DOHH2 (cell line): Measurements from ENCODE around the gene JDP2.

Source experiments
- H3F3A ChIP-seq: fragments of 200-600 bp; sonication (generic), shearing (Covaris generic); 2 replicates; pipeline ENCODE4 v1.6.0; 2016; ENCODE audit warnings: antibody characterized with exemption, mild to moderate bottlenecking; ENCODE audit not compliant: control insufficient read depth, insufficient read depth
- H3K27ac ChIP-seq: fragments of 200-600 bp; sonication (generic); 2 replicates; pipeline ENCODE4 v1.5.1; 2014; ENCODE audit warnings: low read depth, mild to moderate bottlenecking, low read length, moderate library complexity
- H3K27me3 ChIP-seq: fragments of 200-600 bp; sonication (generic); 2 replicates; pipeline ENCODE4 v1.6.1; 2014; ENCODE audit warnings: mild to moderate bottlenecking, low read length, mixed read lengths; ENCODE audit not compliant: control insufficient read depth
- H3K36me3 ChIP-seq: fragments of 200-600 bp; sonication (generic); 2 replicates; pipeline ENCODE4 v1.6.1; 2014; ENCODE audit warnings: mild to moderate bottlenecking, low read length, moderate library complexity, mixed read lengths; ENCODE audit not compliant: control insufficient read depth
- H3K4me1 ChIP-seq: fragments of 200-600 bp; sonication (generic); 2 replicates; pipeline ENCODE4 v1.6.1; 2014; ENCODE audit warnings: mild to moderate bottlenecking, low read length, mixed read lengths; ENCODE audit not compliant: control insufficient read depth
- H3K4me2 ChIP-seq: fragments of 200-600 bp; sonication (generic); 2 replicates; pipeline ENCODE4 v1.6.0; 2014; ENCODE audit warnings: mild to moderate bottlenecking, low read length, moderate library complexity
- H3K4me3 ChIP-seq: fragments of 200-600 bp; sonication (generic); 2 replicates; pipeline ENCODE4 v1.5.1; 2014; ENCODE audit warnings: mild to moderate bottlenecking, low read length, mixed read lengths
- H3K79me2 ChIP-seq: fragments of 200-600 bp; sonication (generic); 2 replicates; pipeline ENCODE4 v1.6.1; 2014; ENCODE audit warnings: mild to moderate bottlenecking, low read length, mixed read lengths; ENCODE audit not compliant: control insufficient read depth
- H3K9me2 ChIP-seq: fragments of 200-600 bp; sonication (generic); replicated peaks from 2 replicates; pipeline ENCODE4 v1.6.1; 2014; ENCODE audit warnings: mild to moderate bottlenecking, low read length, mixed read lengths; ENCODE audit not compliant: control insufficient read depth
- H3K9me3 ChIP-seq: fragments of 200-600 bp; sonication (generic); 2 replicates; pipeline ENCODE4 v1.6.1; 2014; ENCODE audit warnings: antibody characterized with exemption, low read length, mixed read lengths; ENCODE audit not compliant: control insufficient read depth, insufficient read depth
- H4K20me1 ChIP-seq: fragments of 200-600 bp; sonication (generic); 2 replicates; pipeline ENCODE4 v1.6.0; 2014; ENCODE audit warnings: low read depth, mild to moderate bottlenecking, antibody characterized with exemption, low read length, moderate library complexity; ENCODE audit not compliant: control insufficient read depth, insufficient read depth
- CTCF ChIP-seq: fragments of 200-600 bp; sonication (generic); IDR thresholded peaks from one replicate; pipeline ENCODE4 v1.5.1; 2014; ENCODE audit warnings: antibody characterized with exemption, mild to moderate bottlenecking, low read depth, low read length; ENCODE audit not compliant: poor library complexity, severe bottlenecking
- EZH2phosphoT487 ChIP-seq: fragments of 200-600 bp; sonication (generic); IDR thresholded peaks from 2 replicates; pipeline ENCODE4 v1.6.1; 2017; ENCODE audit warnings: borderline replicate concordance, mild to moderate bottlenecking, antibody characterized with exemption, low read length, moderate library complexity, mixed read lengths

Gene JDP2

GRCh38 chr14:75497191-75497590 is 69.4 kb downstream of the JDP2 start:
- Histone ChIP-seq H3K27me3 (peaks cover 28% of the 10 kb centered on the region), H3F3A (no peaks in the 10 kb centered on the region), H3K4me3 (no peak overlapping the region), H3K9me2 (no peaks in the 10 kb centered on the region), H4K20me1 (no peaks in the 10 kb centered on the region), H3K36me3 (no peaks in the 10 kb centered on the region), H3K79me2 (no peaks in the 10 kb centered on the region), H3K27ac (no peak overlapping the region), H3K4me1 (peaks cover 5% of the 10 kb centered on the region), H3K9me3 (no peaks in the 10 kb centered on the region), H3K4me2 (no peak overlapping the region)
- no peak for TF ChIP-seq EZH2phosphoT487
- TF ChIP-seq CTCF, result no peak

GRCh38 chr14:75497701-75498100 is 69.9 kb downstream of the JDP2 start:
- peaks cover 28% of the 10 kb centered on the region for H3K27me3 ChIP-seq
- H3K27ac ChIP-seq, result no peak overlapping the region
- peaks cover 5% of the 10 kb centered on the region for H3K4me1 ChIP-seq
- no peaks in the 10 kb centered on the region for H3K36me3 ChIP-seq
- H3F3A ChIP-seq, result no peaks in the 10 kb centered on the region
- H3K4me2 ChIP-seq, result no peak overlapping the region
- H3K9me2 ChIP-seq, result no peaks in the 10 kb centered on the region
- H3K9me3 ChIP-seq, result no peaks in the 10 kb centered on the region
- no peak overlapping the region for H3K4me3 ChIP-seq
- H4K20me1 ChIP-seq, result no peaks in the 10 kb centered on the region
- TF ChIP-seq EZH2phosphoT487, result no peak
- TF ChIP-seq CTCF, result no peak
- H3K79me2 ChIP-seq, result no peaks in the 10 kb centered on the region

GRCh38 chr14:75499084-75499875 is 71.5 kb downstream of the JDP2 start:
- Histone ChIP-seq H3K4me1 (no peaks in the 10 kb centered on the region), H4K20me1 (no peaks in the 10 kb centered on the region), H3K36me3 (no peaks in the 10 kb centered on the region), H3K9me2 (no peaks in the 10 kb centered on the region), H3K27ac (no peak overlapping the region), H3K9me3 (no peaks in the 10 kb centered on the region), H3F3A (no peaks in the 10 kb centered on the region), H3K27me3 (peaks cover 25% of the 10 kb centered on the region), H3K79me2 (no peaks in the 10 kb centered on the region), H3K4me2 (no peak overlapping the region), H3K4me3 (no peak overlapping the region)
- TF ChIP-seq CTCF, result no peak
- no peak for TF ChIP-seq EZH2phosphoT487
